NCI-H748 (cell line): ENCODE data around the gene C3orf22.

ENCODE experiments used
- DNase-seq: peaks from one replicate; lab custom pipeline; 2025; ENCODE audit not compliant: unreplicated experiment; lab: John Stamatoyannopoulos, UW

C3orf22 gene

DNA sequence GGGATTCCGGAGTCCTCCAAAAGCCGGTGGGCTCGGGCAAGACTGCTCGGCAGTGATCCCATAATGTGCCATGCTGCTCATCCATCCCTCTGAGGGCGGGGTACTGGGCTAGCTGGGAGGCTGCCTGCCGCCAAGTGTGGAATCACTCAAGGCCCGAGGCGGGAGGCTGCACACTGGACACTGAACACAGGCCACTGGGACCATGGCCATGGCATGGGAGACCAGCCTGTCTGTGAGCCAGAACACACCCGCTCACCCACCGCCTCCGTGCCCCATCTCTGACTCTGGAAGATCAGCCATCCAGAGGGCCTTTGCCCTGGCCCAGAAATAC, 1.4 kb downstream of the C3orf22 start:
- no peak for DNase-seq

- no peak for DNase-seq
Measured at GRCh38 chr3:126556637-126557414, 1.9 kb downstream of the C3orf22 start.

DNA sequence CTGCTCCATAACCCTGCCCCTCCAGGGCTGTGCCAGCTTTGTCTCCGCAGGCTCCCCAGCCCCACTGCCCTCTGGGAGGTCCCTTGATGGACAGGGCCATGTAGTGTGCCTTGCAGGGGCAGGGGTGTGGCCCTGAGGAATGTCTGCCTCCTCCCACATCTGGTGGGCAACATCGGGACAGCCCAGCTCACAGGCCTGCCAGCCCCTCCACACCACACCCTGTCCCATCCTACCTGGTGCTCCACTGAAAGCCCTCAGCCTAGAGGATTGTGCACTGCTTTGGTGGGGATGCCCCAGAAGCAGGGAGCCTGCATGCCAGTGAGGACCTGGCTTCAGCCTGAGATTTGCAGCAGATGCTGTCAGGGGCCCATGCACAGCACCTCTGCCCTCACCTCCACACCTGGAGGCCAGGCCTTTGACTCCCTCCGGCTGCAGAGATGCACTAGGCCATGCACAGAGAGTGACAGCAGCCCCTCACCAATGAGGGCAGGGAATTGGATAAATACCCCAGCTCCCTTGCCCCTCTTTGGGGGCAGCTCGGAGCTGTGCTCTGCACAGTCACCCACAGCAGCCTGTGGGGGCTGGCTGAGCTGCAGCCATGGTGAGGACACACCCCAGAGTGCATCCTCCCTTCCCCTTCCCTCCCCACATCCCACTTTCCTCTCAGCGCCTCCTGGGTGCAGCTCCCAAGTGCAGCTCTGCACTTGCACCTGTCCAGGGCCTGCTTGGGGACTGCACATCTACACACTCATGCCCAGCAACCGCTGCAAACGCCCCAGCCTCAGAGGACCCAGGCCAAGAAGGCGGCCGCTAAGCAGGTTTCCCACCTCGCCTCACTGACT, 2.7 kb downstream of the C3orf22 start:
- no peak for DNase-seq

- no peak for DNase-seq
Measured at GRCh38 chr3:126554560-126555525, 3.9 kb downstream of the C3orf22 start.

GRCh38 chr3:126553284-126554084, 5.2 kb downstream of the C3orf22 start:
- no peak for DNase-seq

- no peak for DNase-seq
Measured at GRCh38 chr3:126552688-126553283, 5.9 kb downstream of the C3orf22 start.

DNA sequence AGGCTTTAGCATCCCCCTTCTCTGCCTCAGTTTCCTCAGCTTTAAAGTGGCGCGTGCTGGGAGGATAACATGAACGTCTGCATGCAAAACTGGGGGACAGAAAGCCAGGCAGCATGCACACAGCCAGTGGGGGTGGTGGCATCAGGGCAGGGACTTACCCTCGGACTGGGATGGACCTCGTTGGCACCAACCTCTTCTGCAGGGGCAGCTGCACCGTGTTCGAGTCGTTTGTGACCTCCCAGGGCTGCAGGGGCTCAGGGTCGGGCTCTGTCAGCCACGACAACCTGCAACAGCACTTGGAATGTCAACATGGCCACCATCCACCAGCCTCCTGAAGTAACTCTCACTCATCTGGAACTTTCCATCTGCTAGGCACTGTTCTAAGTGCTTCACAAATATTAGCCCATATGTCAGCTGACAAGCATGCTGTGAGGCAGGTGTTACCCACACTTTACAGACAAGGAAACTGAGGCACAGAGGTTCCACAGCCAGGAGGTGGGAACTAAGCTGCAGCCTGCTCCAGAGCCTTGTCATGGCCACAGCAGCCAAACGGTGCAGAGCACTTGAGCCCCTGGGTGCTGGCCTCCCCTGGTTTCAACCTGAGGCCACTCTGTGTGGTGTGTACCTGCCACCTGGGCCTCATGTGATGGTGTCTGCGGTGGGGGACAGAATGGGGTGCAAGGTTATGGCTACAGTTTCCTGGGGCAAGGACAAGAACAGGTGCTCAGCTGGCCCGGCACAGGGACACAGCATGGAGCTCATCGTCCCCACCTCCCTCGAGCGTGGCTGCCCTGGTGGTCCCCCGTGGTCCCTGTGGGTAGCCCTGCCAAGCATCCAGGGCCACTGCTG, 6.7 kb downstream of the C3orf22 start:
- DNase-seq: no peak

GRCh38 chr3:126551121-126551838, 7.5 kb downstream of the C3orf22 start:
- no peak for DNase-seq

DNA sequence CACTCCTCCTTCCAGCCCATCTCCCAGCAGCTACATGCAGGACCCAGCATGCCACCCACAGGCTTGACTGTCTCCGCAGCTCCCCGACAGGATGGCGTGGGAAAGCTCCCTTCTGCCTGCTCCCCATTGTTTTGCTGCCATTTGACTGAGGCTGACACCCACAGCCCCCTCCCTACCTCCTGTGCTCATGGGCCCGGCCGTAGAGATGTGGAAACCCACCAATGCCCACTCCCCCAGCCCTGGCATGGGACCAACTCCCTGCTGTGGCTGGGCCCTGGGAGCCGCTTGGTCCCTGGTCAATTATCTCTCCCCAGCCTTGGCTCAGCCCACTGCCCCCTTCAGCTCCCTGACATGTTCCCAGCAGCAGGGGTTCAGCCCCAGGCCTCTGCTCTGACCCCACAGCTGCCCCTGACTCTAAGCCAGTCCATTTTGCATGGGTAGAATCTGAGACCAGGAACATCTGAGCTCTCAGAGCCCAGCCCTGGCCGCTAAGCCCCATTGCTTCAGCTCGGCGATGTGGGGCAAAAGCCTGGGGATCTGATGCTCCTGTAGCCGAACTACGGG, 8.2 kb downstream of the C3orf22 start:
- DNase-seq: no peak

- DNase-seq: no peak
Measured at GRCh38 chr3:126549861-126550487, 8.8 kb downstream of the C3orf22 start.

DNA sequence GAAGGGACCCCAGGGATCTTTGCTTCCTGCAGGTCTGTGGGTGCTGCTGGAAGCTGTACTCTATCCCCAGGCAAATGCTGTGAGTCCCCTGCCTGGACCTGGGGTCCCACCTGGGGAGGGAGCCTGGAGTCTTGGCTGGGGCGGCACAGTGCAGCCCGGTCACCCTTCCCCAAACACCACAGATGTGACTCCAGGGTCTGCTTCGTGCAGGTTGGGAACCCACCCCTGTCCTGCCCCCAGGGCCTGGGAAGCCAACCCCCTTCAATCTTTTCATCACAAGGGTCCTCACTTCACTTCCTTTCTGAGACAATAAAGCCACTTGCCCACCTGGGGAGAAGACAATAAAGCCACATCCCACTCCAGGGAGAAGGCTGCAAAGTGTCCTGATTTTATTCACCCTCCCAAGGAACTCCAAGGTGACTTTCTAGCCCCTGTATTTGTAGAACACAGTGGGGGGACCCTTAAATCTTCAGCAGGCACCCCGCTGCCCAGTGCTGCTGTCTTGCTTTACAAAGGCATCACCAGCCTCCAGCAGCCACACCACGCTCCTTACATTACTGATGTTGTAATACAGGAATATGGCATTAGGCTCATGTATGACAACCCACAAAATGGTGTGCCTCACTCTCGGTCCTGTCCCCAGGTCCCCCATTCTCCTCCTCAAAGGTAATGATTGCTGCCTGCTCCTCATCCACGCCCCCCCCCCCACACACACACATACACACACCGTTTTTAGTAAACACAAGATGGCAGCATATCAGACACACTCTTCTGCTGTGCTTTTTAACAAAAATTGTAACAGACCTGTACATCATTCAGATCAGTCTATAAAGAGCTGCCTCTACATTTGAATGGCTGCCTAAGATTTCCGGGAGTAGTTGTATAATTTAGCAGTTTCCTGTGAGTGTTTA, 9.9 kb downstream of the C3orf22 start:
- DNase-seq: no peak

DNA sequence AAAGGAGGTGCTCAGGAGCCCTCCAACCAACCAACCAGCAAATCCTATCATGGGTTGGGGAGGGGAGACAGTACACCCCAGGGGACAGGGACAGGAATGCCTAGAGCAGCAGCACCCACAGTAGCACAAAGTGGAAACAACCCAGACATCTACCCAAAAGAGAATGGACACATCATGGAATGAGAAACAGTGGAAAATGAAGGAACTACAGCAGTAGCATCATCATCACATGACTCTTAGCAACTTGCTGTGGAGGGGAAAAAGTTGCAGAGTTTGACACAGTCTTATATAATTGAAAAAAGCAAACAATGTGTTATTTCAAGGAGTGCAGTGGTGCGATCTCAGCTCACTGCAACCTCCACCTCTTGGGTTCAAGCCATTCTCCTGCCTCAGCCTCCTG, 11.0 kb downstream of the C3orf22 start:
- DNase-seq: no peak

- DNase-seq: no peak
Measured at GRCh38 chr3:126546549-126547239, 12.0 kb downstream of the C3orf22 start.

DNA sequence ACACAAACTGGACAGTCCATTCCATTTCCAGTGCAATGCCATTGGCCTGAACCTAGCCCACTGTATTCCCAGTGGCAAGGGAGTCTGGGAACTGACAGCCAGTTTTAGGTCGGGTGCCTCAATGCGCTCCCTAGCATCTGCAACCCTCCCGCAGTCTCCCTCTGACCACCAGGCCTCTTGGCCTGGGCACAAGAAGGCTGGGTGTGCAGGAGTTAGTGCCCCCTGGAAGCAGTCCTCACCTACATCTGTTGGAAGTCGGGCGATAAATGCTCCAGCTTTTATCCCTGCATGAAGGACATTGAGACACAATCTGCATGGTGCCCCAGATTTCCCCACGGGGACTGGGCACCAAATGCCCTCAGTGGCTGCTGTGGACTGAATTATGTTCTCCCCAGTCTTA, 12.7 kb downstream of the C3orf22 start:
- DNase-seq: no peak

GRCh38 chr3:126545544-126545943, 13.2 kb downstream of the C3orf22 start:
- DNase-seq: no peak
